Amygdala (tissue), 56 donors: ENCODE results near the gene SNRPB.
"Not testable (repeated sequence)": the region's sequence is repeated elsewhere in the genome, so short reads cannot be mapped to it uniquely, and the experiment has no call there.

Experiments used
- DNase-seq, 56 donors: peaks; one replicate each; lab custom pipeline; 2025; lab: John Stamatoyannopoulos, UW

Gene SNRPB

GRCh38 chr20:2470423-2471193, at the start of gene SNRPB:
SNRPB (minus strand) TSS chr20:2470789; CDS start chr20:2470690, 99 bp downstream.
- DNase-seq: peak; percentile 73 to 99 (median 96)

- no peak for DNase-seq
Measured at GRCh38 chr20:2519115-2519809, 48.7 kb upstream of the SNRPB start.

- no peak for DNase-seq
Measured at GRCh38 chr20:2518558-2518957, 48.0 kb upstream of the SNRPB start.

- no peak for DNase-seq
Measured at GRCh38 chr20:2518096-2518495, 47.5 kb upstream of the SNRPB start.

GRCh38 chr20:2516399-2516798, 45.8 kb upstream of the SNRPB start:
- DNase-seq: no peak

- no peak for DNase-seq
Measured at GRCh38 chr20:2515203-2515602, 44.6 kb upstream of the SNRPB start.

- DNase-seq: no peak
Measured at GRCh38 chr20:2509794-2510193, 39.2 kb upstream of the SNRPB start.

- peak in 1 of 56 donors; percentile 26 for DNase-seq
Measured at GRCh38 chr20:2509468-2509781, 38.8 kb upstream of the SNRPB start.

GRCh38 chr20:2508631-2509467, 38.3 kb upstream of the SNRPB start, which contains the start of gene ZNF343:
ZNF343 (minus strand) TSS chr20:2508915; CDS start chr20:2493895, 15,020 bp downstream.
- DNase-seq: peak; percentile 43 to 97 (median 81)

- peak in 2 of 56 donors; percentile 17 to 33 for DNase-seq
Measured at GRCh38 chr20:2507875-2508630, 37.5 kb upstream of the SNRPB start.

- no peak for DNase-seq
Measured at GRCh38 chr20:2507464-2507863, 36.9 kb upstream of the SNRPB start.

- DNase-seq: not testable (repeated sequence)
Measured at GRCh38 chr20:2506426-2506825, 35.8 kb upstream of the SNRPB start.

- DNase-seq: not testable (repeated sequence)
Measured at GRCh38 chr20:2504803-2505202, 34.2 kb upstream of the SNRPB start.

GRCh38 chr20:2502808-2503384, 32.3 kb upstream of the SNRPB start:
- DNase-seq: not testable (repeated sequence)

GRCh38 chr20:2485661-2486060, 15.1 kb upstream of the SNRPB start:
- DNase-seq: no peak

- DNase-seq: no peak
Measured at GRCh38 chr20:2485080-2485479, 14.5 kb upstream of the SNRPB start.

- DNase-seq: peak in 13 of 56 donors; percentile 4 to 37 (median 17)
Measured at GRCh38 chr20:2483504-2483903, 12.9 kb upstream of the SNRPB start.

- no peak for DNase-seq
Measured at GRCh38 chr20:2480381-2480780, 9.8 kb upstream of the SNRPB start.

- no peak for DNase-seq
Measured at GRCh38 chr20:2476742-2477615, 6.4 kb upstream of the SNRPB start.
